Measurements from ENCODE around the gene FBXO47. TPM values are rescaled to one million over a fixed set of nuclear protein-coding genes. Genes with fewer than 3 reads are reported as not detected.
"Not testable (repeated sequence)": the region's sequence is repeated elsewhere in the genome, so short reads cannot be mapped to it uniquely, and the experiment has no call there.

FBXO47 gene
- total and polyA plus RNA-seq, 9 donors: not detected

GRCh38 chr17:38959508-38959907 is 7.7 kb downstream of the FBXO47 start:
- TF ChIP-seq CTCF (IDR thresholded peaks at IDR 0.05): no peak
- TF ChIP-seq POLR2A (IDR thresholded peaks at IDR 0.05): no peak
- no peak for TF ChIP-seq EP300 (IDR thresholded peaks at IDR 0.05)
- no peak for DNase-seq
- Histone ChIP-seq H3K4me1 (ENCODE audit: insufficient read depth) (no peaks in the 10 kb centered on the region), H3K36me3 (no peaks in the 10 kb centered on the region), H3K4me3 (no peak overlapping the region), H3K27ac (no peak overlapping the region), H3K9me3 (no peaks in the 10 kb centered on the region), H3K27me3 (no peaks in the 10 kb centered on the region)
- intact Hi-C loops (cut with DNase I): no loop called here
- WGBS, 3 donors: 67 to 78% (median 74%) methylated on average over 3 of the region's 3 CpGs

- intact Hi-C loops (cut with DNase I): no loop called here
- Histone ChIP-seq H3K36me3 (no peaks in the 10 kb centered on the region), H3K27me3 (no peaks in the 10 kb centered on the region), H3K27ac (no peak overlapping the region), H3K4me1 (ENCODE audit: insufficient read depth) (no peaks in the 10 kb centered on the region), H3K4me3 (no peak overlapping the region), H3K9me3 (no peaks in the 10 kb centered on the region)
- TF ChIP-seq EP300 (IDR thresholded peaks at IDR 0.05) (no peak), CTCF (IDR thresholded peaks at IDR 0.05) (no peak), POLR2A (IDR thresholded peaks at IDR 0.05) (no peak)
- no peak for DNase-seq
Observed at GRCh38 chr17:38958756-38959155, 8.4 kb downstream of the FBXO47 start.

DNA sequence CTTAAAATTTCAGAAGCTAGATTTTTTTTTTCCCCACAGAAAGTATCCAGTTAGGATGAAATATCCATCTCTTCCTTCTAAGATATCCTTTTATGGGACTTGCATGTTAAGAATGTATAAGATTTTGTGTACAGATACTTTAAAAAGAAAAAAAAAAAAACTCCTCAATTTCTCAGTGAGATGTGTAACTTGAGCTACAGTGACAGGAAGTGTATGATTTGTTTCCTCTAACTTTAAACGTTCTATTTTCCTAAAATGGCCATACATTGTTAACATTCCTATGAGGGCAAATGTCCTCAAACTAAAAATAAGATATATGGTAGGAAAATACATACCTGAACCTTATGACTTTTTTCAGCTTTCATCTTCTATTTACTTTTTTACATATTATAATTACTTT is 8.9 kb downstream of the FBXO47 start:
- Histone ChIP-seq H3K27ac (no peak overlapping the region), H3K9me3 (no peaks in the 10 kb centered on the region), H3K36me3 (no peaks in the 10 kb centered on the region), H3K27me3 (no peaks in the 10 kb centered on the region), H3K4me3 (no peak overlapping the region), H3K4me1 (ENCODE audit: insufficient read depth) (no peaks in the 10 kb centered on the region)
- intact Hi-C loops (cut with DNase I): no loop called here
- no peak for TF ChIP-seq EP300 (IDR thresholded peaks at IDR 0.05)
- TF ChIP-seq POLR2A (IDR thresholded peaks at IDR 0.05): no peak
- TF ChIP-seq CTCF (IDR thresholded peaks at IDR 0.05): no peak
- no peak for DNase-seq
- WGBS, 3 donors: 2 to 6% (median 5%) methylated on average over 1 of the region's 1 CpG

GRCh38 chr17:38953800-38954199 is 13.4 kb downstream of the FBXO47 start:
- H3K27me3 ChIP-seq; H3K9me3 ChIP-seq; DNase-seq; intact Hi-C loops (cut with DNase I); H3K4me1 ChIP-seq (ENCODE audit: insufficient read depth); H3K4me3 ChIP-seq; H3K27ac ChIP-seq; H3K36me3 ChIP-seq: not testable (repeated sequence)
- 88 to 91% (median 89%) methylated on average over 7 of the region's 7 CpGs for WGBS, 3 donors

DNA sequence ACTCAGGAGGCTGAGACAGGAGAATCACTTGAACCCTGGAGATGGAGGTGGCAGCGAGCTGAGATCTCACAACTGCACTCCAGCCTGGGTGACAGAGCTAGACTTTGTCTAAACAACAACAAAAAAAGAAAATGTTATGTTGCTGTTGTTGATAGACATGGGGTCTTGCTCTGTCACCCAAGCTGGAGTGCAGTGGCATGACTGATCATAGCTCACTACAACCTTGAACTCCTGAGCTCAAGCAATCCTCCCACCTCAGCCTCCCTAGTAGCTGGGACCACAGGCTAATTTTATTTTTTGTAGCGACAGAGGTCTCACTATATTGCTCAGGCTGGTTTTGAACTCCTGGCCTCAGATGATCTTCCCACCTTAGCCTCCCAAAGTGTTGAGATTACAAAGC is 20.0 kb downstream of the FBXO47 start:
- intact Hi-C loops (cut with DNase I): no loop called here
- no peaks in the 10 kb centered on the region for H3K36me3 ChIP-seq

More for the DNA sequence above, 20.0 kb downstream of the FBXO47 start:
- H3K27ac ChIP-seq: no peak overlapping the region
- H3K27me3 ChIP-seq: no peaks in the 10 kb centered on the region
- DNase-seq: no peak
- no peaks in the 10 kb centered on the region for H3K9me3 ChIP-seq
- H3K4me3 ChIP-seq: no peak overlapping the region
- TF ChIP-seq EP300 (IDR thresholded peaks at IDR 0.05) (no peak), CTCF (IDR thresholded peaks at IDR 0.05) (no peak), POLR2A (IDR thresholded peaks at IDR 0.05) (no peak)
- WGBS, 3 donors: 88 to 93% (median 88%) methylated on average over 2 of the region's 2 CpGs
- H3K4me1 ChIP-seq (ENCODE audit: insufficient read depth): no peaks in the 10 kb centered on the region
